HG02571 (cell line): Measurements from ENCODE around the gene ISOC2.
"Not testable (repeated sequence)": the region's sequence is repeated elsewhere in the genome, so short reads cannot be mapped to it uniquely, and the experiment has no call there.

ENCODE experiments used
- ATAC-seq: cut with Tn5 transposase; IDR thresholded peaks from one replicate; pipeline ENCODE4 v1.9.1; 2021; ENCODE audit warnings: mild to moderate bottlenecking, moderate library complexity; ENCODE audit not compliant: unreplicated experiment

ISOC2 gene

DNA sequence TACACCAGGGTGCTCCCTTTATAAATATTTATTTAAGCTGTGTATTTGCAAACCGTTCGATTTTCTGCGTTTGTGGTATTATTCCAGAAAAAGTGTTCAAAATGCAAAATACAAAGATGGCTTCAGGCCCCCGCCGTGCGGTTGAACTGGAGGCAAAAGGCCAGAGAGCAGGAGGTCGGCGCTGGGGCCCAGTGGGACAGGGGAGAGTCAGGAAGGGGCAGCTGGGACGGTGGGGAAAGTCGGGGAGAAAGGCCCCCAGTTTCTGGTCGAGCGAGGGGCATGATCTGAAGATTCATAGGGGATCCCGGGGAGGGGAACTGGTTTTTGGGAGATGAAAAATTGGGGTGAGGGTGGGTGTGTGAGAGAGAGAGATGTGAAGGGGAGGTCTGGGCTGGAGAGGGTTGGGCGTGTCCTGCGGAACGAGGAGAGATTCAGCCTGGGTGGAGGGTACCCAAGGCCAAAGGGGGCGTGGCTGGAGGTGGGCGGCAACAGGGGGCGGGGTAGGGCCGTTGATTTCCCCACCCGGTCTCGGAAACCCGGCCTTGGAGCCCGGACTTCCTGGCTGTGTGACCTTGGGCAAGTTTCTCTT is 678 bp downstream of the ISOC2 start:
- ATAC-seq: no peak

GRCh38 chr19:55459950-55460657 is 1.3 kb downstream of the ISOC2 start:
- no peak for ATAC-seq

GRCh38 chr19:55459551-55459949 is 1.9 kb downstream of the ISOC2 start:
- ATAC-seq: no peak

- ATAC-seq: no peak
Measured at GRCh38 chr19:55457683-55458457, 3.6 kb downstream of the ISOC2 start.

DNA sequence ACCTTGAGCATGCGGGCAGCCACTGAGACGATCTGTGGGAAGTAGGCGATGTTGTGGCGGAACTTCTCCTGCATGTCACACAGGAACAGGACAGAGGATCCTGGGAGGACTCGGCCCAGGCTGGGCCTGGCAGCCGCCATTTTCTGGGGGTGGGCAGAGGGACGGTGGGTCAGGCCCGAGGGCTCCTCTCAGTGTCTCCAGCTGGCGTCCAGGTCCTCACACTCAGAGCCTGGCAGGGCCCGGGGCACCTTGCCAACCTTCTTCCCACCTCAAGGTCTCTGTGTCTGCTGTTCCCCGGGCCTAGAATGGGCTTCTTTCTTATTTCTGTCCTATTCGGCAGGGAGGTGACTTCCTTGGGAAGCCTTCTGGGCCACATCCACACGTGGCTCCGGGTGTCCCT is 5.1 kb downstream of the ISOC2 start:
- ATAC-seq: no peak

DNA sequence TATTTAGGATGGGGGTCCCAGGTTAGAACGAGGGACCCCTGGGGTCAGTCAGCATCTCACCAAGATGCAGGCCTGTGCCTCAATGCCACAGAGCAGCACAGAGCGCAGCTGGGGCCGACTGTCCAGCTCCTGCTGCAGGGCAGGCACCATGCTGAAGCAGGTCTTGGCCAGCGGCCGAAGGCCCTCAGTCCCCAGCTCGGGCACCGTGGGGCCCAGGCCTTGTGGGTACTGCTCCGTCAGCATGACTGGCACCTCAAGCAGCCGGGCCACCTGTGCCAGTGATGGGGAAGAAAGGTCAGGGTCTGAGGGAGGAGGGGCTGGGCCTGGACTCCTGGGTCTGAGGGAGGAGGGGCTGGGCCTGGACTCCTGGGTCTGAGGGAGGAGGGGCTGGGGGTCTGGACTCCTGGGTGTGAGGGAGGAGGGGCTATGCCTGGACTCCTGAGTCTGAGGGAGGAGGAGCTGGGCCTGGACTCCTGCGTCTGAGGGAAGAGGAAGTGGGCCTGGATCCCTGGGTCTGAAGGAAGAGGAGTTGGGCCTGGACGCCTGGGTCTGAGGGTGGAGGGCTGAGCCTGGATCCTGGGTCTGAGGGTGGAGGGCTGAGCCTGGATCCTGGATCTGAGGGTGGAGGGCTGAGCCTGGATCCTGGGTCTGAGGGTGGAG is 5.7 kb downstream of the ISOC2 start:
- no peak for ATAC-seq

DNA sequence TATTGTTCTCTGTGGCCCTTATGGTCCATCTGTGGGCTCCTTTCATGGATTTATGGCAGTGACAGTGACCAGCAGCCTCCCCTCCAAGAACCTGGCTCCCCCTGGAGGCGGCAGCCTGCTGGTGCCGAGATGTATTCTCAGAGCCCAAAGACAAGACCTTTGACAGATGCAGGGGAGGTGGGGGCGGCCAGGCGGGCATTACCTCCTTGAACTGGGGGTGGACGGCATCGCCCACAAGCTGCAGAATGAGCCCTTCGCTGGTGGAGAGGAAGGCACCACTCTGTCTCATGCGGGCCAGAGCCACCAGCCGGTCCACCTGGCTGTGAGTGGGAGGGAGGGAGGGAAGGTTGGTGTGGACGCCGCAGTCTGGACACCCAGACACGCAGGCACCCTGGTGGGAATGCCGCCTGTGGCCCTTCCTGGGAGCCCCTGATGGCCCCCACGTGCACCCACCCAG is 6.6 kb downstream of the ISOC2 start:
- no peak for ATAC-seq

GRCh38 chr19:55453511-55454260 is 7.8 kb downstream of the ISOC2 start:
- ATAC-seq: no peak

GRCh38 chr19:55452749-55453346 is 8.6 kb downstream of the ISOC2 start:
- no peak for ATAC-seq

DNA sequence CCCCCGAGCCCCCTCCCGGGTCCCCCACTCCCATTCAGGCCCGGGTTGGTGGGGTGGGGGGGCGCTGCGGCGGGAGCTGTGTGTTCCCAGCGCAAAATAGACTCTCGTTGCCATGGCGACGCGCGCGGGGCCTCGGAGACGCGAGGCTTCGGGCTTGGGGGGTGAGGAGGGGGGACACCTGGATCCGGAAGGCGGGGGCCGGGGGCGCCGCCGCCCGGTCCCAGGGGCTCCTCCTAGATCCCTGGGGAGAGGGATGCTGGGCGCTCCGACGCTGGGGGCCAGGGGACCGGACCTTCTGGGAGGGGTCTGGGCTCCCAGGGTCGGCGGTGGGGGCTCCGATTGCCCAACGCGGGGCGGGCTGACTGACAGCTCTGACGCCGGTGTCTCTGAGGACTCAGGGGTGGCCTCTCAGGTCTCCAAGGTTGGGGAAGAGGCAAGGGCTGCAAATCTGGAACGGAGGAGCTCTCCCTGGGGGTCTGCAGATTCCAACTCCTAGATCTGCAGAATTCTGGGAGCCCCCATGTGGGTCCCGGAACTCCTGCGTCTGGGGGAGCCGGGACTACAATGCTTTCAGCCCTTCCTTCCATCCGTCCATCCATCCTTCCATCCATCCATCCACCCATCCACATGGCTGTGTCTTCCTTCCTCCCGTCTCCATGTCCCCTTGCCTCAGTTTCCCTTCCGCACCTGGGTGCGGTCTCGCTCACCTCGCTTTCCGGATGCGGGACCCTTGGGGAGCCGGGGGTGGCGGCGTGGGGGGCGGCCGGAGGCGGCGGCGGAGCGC is 9.3 kb downstream of the ISOC2 start:
- ATAC-seq: no peak

- ATAC-seq: no peak
Measured at GRCh38 chr19:55451163-55451964, 10.1 kb downstream of the ISOC2 start.

- no peak for ATAC-seq
Measured at GRCh38 chr19:55449469-55449868, 12.0 kb downstream of the ISOC2 start.

DNA sequence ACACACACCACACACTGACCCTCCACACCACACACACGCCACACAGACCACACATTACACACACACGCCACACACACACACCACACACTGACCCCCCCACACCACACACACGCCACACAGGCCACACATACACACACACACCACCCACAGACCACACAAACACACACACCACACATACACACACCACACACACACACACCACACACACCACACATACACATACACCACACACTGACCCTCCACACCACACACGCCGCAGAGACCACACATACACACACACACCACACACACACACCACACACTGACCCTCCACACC is 13.3 kb downstream of the ISOC2 start:
- not testable (repeated sequence) for ATAC-seq

DNA sequence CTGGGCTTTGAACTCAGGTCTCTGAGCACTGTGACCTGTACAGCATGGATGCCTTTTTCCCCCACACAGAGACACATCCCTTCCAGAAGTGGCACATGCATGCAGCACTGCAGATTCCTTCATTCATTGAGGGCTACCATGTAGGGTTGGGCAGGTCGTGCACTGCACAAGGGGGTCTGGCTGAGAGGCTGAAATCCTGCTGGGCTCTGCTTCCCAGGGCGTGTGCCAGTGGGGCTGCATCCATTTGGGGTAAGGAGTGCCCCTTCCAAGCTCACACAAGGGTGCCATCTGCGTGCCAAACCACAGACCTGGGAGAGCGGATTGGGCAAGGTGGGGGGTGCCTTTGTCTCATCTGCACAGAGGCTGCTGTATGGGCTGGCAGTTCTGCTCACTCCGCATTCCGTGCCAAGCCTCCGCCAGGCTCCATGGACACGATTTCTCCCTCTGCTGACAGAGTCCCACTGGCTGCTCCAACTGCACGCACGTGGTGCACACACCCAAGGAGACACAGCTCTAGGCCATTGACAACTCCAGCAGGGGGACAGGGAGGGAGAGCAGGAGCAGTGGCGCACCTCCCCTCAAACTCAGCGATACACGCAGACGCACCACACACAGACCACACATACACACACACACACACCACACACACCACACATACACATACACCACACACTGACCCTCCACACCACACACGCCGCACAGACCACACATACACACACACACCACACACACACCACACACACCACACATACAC is 13.8 kb downstream of the ISOC2 start:
- no peak for ATAC-seq

- ATAC-seq: no peak
Measured at GRCh38 chr19:55446060-55446459, 15.4 kb downstream of the ISOC2 start.

GRCh38 chr19:55444646-55445045 is 16.8 kb downstream of the ISOC2 start:
- ATAC-seq: no peak

- ATAC-seq: no peak
Measured at GRCh38 chr19:55443824-55444480, 17.5 kb downstream of the ISOC2 start.
